ENCODE measurements around the gene PRKAR2B.

GRCh38 chr7:107115762-107116540 lies 71.4 kb downstream of the PRKAR2B start:
- no peak for TF ChIP-seq CTCF (IDR thresholded peaks at IDR 0.05)
- TF ChIP-seq EZH2 (IDR thresholded peaks at IDR 0.05; ENCODE audit: borderline replicate concordance, insufficient read depth, low read depth, low read length, poor library complexity, severe bottlenecking): no peak
